Activated CD4-positive, alpha-beta T cell treated with anti-CD3 and anti-CD28 coated beads, Interleukin-2, Interleukin-6, amounts not matched to agents 100 ng/mL and 50 ng/mL, durations not matched to agents 16 hours and 8 hours (primary cell): ENCODE data around the gene VDAC1.
"Not testable (repeated sequence)": the region's sequence is repeated elsewhere in the genome, so short reads cannot be mapped to it uniquely, and the experiment has no call there.

Experiments
- DNase-seq: peaks from one replicate; pipeline ENCODE4 v3.0.0-alpha.2; 2020

Gene VDAC1, protein sequence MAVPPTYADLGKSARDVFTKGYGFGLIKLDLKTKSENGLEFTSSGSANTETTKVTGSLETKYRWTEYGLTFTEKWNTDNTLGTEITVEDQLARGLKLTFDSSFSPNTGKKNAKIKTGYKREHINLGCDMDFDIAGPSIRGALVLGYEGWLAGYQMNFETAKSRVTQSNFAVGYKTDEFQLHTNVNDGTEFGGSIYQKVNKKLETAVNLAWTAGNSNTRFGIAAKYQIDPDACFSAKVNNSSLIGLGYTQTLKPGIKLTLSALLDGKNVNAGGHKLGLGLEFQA

DNA sequence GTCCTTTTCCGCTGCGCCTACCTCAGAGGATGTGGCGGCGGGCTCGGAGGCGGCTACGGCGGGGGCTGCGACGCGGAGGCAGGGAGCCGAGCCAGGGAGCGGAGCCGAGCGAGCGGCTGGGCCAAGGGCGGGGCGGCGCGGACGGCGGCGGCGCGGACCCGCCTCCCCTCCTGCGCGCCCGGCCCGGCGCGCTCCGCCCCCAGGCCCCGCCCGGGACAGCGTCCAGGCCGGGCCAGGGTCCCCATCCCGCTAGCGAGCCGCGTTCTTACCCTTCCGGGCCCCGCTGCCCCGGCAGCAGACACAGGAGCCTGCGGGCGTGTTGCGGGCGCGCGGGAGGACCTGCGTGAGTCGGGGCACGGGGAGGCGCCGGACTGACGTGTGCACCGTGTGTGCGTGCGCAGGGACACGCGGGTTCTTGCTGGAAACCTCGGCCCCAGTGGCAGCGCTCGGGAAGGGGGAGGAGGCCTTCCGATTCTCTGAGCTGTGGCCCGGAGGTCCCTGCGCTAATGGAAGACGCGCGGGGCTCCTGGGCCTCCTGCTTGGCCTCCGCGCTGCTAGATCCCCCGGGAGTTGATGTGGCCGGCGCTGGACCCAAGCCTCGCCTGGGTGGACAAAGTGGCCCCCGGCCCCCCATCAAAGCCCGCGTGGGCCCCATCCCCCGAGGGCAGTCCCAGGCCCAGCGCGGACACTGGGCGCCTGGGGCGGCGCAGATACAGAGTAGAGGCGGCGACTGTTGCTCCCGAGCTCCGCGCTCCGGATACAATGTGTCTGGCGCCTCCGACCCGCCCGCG lies at the start of gene VDAC1:
VDAC1 (minus strand) TSS at position 350 of the 791 bp plus-strand sequence. CDS start 11,963 bp downstream, outside the sequence.
- DNase-seq, result peak; percentile 84

DNA sequence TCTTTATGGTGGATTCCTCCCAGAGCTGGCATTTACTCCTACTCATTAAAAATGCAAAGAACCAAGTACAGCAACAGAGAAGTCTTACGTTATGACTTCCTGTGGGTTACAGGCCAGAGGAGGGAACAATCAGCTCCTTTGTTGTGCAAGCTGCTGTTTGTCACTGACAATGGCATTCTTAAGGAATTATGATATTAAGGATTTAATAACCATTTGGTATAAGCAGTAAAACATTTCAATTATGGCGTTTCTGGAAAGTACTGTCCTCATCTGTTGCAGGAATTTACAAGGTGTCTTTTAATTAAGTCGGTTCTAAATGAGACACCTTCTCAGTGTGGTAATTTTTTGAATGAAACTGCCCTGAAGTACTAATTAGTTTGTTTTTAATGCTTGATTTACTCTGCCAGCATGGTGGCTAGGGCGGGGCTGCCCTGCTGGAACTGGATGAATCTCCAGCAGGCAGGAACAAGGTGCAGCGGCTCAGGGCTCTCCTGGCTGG lies 49.1 kb upstream of the VDAC1 start:
- no peak for DNase-seq

DNA sequence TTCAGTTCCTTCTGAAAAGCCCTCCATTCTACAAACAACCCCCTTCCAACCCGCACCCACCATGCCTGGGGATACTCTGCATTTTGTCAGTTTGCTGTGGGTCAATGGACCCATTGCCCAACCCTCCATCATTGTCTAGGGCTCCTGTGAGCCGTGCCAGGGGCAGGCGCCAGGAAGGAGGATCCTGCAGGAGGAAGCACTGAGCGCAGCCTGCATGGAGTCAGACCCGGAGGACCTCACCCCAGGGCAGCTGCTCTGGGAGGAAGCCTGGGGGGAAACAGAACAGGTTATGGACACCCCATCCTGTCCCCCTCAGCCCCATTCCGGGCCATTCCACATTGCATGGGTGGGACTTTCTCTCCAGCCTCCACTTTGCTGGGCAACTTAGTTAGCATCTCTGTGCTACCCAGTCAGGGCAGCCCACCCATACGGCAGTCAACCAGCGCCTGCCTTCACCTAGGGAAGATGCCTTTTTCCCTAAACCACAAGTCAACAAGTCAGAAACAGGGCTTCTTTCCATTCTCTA lies 48.6 kb upstream of the VDAC1 start:
- DNase-seq, result no peak

DNA sequence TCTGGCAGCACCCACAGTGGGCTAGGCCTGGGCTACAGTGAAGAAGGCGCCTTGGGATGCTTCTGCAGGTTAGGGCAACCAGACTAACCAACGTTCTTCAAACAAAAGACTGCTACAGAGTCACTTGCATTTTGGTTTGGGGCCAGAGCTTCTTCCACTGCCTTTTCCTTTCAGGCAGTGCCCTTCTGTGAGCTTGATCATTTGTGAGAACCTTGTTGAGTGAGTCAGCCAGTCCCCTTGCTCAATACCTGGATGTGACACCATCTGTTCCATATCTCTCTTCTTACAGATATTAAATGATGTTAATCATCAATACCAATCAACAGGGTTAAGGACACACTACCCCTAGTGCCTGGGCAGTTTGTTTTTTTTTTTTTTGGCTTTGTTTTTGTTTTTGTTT lies 46.5 kb upstream of the VDAC1 start:
- no peak for DNase-seq

DNA sequence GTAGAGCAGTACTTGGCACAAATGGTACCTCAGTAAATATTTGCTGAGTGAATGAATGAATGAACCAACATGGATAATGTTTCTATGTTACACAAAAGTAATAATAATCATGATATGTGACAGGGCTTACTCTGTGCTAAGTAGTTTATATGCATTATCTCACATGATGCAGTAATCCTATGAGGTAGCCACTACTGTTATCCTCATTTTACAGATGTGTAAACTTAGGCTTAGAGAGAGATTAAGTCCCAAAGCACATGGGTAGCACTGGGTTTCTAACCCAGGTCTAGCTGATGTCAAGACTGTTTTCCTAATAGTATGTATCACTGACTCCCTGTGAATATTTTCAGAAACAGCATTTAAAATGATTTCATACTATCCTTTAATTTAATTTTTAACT lies 44.1 kb upstream of the VDAC1 start:
- DNase-seq, result no peak

DNA sequence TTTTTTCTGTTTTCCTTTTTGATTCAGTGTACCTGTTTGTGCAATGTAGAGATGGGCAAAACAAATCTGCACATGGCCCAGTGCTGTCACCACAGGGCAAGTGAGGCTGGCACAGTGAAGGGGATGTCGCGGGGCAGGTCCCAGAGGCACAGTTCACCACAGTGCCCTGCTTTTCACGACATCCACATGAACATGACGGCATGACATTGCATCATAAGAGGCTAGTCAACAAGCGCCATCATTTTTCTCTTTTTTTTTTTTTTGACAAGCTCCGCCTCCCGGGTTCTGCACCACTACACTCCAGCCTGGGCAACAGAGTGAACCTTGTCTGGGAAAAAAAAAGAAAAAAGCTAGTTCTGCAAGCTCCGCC lies 42.9 kb upstream of the VDAC1 start:
- DNase-seq, result no peak

DNA sequence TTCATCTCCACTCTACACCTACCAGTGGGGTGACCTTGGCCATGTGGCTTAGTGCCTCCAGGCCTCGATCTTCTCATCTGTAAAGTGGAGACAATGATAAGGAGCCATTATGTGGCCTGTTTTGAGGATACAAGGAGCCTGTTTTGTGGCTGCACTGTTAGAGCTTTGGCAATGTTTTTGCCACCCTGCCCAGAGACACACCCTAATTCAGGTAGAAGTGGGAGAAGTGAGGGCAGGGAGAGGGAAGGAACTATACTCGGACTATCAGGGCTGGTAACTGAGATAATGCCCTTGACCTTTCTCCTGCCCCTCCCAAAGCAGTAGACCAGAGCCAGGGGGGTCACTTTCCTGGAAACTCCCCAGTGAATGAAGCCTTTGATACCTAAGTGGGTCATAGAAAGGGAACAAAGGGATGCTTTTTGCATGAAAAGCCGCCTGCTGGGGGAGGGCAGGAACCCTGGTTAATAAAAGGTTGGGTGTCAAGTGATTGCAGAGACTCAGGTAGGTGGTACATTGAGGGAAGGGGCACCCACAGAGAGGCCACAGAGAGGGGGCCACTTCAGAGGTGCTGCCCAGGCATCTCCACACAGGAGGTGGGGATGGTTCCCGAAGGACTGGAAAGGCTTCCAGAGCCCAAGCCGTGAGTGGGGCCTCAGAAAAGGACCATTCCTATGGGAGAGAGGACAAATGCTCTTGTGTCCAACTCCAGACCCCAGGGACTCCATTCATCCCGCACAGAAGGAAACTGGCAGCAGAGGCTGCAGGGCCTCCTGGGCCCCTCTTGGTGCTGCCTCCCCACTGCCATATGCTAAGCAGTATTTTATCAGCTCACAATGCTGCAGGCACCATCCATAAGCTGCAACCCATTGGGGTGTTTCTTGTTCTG lies 42.3 kb upstream of the VDAC1 start:
- no peak for DNase-seq

DNA sequence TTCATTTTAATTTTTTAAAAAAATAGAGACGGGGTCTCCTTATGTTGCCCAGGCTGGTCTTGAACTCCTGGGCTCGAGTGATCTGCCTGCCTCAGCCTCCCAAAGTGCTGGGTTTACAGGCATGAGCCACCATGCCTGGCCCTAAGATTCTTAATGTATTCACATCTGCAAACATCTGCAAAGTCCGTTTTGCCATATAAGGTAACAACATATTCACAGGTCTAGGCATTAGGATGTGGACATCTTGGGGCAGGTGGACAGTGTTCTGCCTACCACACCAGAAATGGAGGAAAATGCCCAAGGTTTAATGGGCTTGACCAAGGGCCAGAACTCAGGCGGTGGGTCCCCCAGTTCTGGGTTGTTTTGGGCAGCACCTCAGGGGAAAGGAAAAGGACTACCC lies 41.6 kb upstream of the VDAC1 start:
- DNase-seq, result no peak

DNA sequence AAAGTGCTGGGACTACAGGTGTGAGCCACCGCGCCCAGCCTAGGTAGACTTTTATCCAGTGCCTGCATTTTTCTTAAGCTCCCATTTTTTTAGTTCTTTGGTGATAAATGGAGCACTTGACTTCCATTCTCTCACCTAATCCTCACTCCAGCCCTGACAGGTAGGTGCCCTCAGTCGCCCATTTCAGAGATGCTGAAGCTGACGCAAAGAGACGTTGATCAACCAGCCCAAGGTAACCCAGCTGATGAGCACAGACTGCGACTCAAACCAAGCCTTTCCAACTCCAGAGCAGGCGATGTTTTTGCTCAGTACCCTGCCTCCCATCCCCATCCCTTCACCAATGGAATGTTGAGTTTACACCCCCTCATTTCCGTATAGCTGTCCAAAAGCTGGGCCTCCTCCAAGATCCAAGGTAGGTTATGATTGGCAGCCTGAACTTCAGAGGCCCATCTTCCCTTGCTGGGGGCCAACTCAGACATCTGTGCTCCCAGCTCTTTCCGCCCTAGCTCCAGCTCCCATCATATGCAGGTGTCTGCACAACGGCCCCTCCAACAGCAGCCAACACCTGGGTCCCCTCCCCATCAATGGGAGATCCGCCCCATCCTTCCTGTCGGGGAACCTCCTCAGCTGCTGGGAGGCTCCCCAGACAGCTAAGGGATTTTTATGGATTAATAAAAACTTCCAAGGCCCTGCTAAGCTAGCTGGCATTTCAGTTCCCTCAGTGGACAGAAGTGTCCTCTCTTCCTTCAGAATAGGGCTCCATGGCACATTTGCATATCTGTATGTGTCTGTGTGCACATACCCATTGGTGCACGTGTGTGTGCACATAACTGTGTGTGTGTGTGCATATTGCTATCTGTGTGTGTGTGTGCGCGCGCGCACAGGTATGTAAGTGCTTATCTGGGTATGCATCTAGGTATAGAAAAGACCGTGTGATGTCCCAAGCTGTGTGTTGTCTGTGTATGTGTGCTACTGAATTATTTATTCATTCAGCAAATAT lies 39.3 kb upstream of the VDAC1 start:
- DNase-seq, result no peak

DNA sequence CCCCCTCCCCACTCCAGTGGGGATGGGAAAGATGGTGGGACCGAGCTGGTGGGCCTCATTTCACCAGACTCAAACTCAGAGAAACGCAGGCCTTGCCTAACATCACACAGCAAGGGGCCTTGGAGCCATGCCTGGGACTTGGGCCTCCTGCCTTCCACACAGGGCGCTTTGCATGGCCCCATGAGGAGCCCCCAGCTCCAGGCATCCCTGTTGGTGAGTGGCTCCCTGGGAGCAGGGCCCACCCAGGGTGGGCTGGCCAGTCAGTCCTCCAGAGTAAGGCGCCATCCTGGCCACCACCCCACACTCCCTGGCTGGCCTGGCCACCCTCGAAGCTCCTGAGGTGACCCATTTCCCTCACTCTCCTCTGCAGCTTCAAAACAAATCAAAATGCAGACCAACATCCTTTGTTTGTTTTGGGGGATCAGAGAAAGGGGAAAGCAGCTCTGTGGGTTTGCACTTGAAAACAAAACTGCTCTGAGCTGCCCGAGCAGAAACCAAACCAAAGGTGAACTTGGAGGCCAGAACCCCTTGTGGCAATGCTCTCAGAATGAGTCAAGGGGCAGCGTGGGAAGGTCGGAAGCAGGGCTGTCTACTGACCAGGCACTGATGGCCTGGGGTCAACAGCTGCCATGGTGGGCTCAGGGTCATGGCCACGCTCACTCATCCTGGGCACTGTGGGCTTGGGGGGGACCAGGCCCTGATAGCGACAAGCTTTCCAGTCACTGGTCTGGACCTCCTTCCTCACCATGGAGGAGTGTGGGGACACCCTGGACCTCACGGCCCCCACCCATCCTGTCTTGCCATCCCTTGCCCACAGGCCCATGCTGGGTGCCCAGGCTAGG lies 37.0 kb upstream of the VDAC1 start:
- DNase-seq, result no peak

DNA sequence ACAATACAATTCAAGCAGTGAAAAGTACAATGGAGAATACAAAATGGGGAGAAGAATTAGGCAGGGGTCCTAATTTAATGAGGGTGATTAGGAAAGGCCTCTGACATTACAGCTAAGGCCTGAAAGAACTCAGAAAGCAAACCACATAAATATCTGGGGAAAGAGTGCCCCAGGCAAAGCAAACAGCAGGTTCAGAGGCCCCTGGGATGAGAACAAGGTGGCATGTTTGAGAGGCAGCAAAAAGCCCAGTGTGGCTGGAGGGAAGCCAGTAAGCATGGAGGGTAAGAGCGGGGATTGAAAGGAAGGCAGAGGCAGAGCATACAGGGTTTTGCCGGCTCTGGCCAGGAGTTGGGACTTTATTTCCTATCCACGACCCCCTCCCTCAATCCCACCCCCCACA lies 33.4 kb upstream of the VDAC1 start:
- DNase-seq, result no peak

DNA sequence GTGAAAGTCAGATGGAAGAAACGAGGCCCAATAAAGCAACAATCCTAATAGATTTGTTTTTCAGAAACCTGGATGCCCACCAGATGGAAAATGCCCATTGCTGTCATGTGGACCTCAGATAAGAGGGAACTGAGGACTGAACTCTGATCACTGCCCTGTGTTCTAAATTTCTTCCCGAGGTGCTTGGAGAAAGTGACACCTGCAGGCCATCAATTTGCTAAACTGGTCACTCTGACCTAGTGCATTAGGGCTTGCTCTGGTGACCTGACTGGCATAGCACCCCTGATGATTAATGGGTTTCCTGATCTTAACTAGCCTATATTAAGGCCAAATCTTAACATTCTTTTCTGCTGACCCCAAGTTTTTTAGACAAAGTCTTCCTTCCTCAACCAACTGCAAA lies 32.4 kb upstream of the VDAC1 start:
- no peak for DNase-seq

DNA sequence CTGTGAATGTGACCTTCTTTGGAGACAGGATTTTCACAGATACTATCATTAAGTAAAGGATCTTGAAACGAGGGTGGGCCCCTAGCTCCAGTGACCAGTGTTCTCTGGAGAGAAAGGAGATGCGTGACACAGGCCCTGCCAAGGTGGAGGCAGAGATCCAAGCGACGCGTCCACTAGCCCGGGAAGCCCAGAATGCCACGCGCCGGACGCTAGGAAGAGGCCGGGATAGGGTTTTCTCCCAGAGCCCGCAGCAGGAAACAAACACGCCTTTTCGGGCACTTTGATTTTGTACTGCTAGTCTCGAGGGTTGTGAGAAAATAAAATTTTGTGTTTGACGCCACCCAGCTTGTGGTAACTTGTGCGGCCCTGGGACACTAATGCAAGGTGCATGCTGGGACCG lies 29.6 kb upstream of the VDAC1 start:
- DNase-seq, result no peak

DNA sequence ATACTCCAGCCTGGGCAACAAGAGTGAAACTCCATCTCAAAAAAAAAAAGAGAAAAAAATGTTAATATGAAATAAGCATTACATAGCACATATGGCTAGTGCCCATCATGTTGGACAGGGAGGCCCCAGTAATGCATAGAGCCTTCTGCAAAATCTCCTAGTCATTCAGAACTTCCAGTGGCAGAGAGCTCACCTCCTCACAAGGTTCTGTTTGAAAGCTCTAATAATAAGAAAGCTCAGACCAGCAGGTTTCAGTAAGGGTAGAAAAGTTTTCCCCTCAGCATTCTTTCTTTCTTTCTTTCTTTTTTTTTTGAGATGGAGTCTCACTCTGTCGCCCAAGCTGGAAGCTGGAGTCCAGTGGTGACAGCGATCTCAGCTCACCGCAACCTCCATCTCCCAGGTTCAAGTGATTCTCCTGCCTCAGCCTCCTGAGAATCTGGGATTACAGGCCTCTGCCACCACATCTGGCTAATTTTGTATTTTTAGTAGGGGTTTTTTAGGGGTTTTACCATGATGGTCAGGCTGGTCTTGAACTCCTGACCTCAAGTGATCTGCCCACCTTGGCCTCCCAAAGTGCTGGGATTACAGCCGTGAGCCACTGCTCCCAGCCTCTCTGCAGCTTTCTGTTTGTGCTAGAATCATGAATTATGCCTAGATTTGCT lies 25.7 kb upstream of the VDAC1 start:
- DNase-seq, result not testable (repeated sequence)

DNA sequence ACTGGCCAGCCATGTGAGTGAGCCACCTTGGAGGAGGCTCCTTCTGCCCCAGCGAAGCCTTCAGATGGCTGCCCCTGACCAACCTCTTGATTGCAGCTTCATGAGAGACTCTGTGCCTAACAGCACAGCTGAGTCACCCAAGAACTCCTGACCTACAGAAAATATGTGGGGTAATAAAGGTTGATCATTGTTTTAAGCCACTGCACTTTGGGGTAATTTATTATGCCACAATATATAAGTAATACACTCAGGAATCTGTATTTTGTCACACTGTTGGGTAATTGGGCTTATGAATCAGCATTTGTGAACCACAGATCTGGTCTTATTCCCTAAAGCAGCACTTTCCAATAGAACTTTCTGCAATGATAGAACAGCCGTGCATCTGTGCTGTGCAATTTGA lies 24.4 kb upstream of the VDAC1 start:
- DNase-seq, result no peak

DNA sequence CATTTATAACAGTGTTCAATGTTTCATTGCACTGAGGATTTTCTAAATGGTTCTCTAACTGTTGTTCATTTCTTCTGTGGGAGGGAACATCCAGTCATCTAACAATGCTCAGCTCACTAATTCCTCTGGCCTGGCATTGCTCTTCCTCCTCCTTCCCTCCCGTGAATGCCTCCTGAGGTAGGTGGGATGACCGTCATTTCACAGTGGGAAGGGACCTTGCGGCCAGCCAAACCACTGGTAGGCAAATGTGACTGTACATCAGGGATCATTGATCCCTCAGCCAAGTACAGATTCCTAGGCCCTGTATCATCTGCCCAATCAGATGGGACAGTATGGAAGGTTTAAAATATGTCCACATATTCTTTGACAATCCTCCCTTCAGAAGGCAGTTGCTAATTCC lies 23.7 kb upstream of the VDAC1 start:
- DNase-seq, result no peak

DNA sequence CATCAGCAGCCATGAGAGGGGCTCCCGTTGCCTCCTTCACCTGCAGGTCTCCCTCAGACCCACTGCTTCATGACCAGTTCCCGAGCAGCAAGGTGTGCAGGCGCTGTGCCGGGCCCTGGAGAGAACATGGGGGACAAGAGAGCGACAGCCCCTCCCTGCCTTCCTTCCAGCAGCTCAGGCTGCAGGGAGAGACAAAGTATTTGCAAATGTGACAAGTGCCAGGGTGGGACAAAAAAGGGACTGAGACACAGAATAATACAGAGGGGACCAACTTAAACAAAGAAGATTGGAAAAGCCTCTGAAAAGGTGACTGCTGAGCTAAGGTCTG lies 22.5 kb upstream of the VDAC1 start:
- no peak for DNase-seq

DNA sequence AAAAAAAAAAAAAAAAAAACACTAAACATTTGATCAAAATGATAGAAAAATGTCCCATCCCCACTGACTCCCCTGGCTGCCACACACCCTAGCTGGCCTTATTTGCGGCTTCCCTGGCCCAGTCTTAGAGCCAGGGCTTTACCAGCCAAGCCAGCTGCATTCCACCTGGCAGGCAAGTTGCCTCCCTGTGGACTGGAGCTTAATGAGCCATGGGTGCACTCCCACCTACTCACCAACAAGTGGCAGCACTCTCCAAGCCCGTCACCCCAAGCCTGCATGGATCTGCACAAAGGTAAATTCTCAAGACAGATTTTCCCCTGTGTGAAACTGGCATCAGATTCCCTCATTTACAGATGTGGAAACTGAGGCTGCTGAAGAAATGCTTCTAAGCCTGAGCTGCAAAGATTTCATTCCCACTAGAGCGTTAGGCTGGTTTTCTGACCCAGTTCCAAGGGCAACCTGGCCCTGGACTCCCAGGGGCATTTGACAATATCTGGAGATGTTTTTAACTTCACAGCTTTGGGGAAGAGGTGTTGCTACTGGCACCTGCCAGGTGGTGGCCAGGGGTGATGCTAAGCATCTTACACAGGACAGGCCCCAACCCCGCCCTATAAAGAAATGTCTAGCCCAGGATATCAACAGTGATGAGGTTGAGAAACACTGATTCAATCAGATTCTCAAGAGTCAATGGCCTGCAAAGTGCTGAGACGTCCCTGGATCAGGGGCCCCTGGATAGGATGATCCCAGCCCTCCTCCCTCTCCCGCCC lies 21.9 kb upstream of the VDAC1 start:
- peak; percentile 54 for DNase-seq

DNA sequence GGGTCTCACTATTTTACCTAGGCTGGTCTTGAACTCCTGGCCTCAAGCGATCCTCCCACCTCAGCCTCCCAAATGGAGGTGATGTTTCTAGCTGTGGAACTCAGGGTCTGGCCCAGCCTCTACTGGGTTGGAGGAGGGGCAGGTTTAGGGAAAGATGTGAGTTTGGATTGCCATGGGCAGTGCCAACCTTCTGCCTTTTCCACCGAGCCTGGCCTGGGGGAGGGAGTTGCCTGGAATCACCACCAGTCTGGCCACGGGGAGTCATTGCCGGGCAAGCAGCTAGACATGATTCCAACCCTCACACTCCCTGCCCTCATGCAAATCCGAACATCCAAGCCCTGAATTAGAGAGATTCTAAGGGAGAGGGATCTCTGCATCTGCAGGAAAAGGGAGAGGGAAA lies 21.0 kb upstream of the VDAC1 start:
- no peak for DNase-seq

DNA sequence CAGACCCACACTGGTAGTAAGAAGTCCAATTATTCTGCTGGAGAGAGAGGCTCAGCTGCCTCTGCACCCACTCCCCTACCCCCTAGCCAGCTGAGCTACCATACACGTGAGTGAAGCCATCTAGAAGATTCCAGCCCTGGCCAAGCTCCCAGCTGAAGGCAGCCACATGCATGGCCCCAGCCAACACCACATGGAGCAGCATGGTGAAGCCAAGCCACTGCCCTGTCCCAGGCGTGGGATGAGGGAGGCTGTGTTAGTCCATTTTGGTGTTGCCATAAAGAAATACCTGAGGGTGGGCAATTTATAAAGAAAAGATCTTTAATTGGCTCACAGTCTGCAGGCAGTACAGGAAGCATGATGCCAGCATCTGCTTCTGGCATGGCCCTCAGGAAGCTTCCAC lies 20.0 kb upstream of the VDAC1 start:
- no peak for DNase-seq
